HEK293 (cell line): ENCODE data around the gene ISG15.
A peak's percentile ranks its signal among the peaks of the same experiment; 100 is the strongest.

Source experiments
- GLI4 ChIP-seq: fragments of 450-650 bp; formaldehyde crosslinking; IDR thresholded peaks from 2 replicates; pipeline ENCODE4 v1.5.1; 2016; ENCODE audit warnings: missing biosample characterization, missing genetic modification characterization
- GLIS1 ChIP-seq: fragments of 450-650 bp; formaldehyde crosslinking; IDR thresholded peaks from 2 replicates; pipeline ENCODE4 v1.5.1; 2016; ENCODE audit warnings: missing biosample characterization, missing genetic modification characterization
- HOXA7 ChIP-seq: sonication (generic); formaldehyde crosslinking; IDR thresholded peaks from 2 replicates; pipeline ENCODE4 v1.8.1; 2022; ENCODE audit warnings: missing genetic modification reagents, borderline replicate concordance
- HOXC10 ChIP-seq: sonication (generic); formaldehyde crosslinking; IDR thresholded peaks from 2 replicates; pipeline ENCODE4 v1.8.1; 2023; ENCODE audit warnings: mild to moderate bottlenecking, missing genetic modification reagents
- OSR2 ChIP-seq: fragments of 450-650 bp; formaldehyde crosslinking; IDR thresholded peaks from 2 replicates; pipeline ENCODE4 v1.5.1; 2016; ENCODE audit warnings: missing biosample characterization, missing genetic modification characterization
- PRDM1 ChIP-seq: fragments of 450-650 bp; formaldehyde crosslinking; IDR thresholded peaks from 2 replicates; pipeline ENCODE4; 2016; ENCODE audit warnings: missing biosample characterization, missing genetic modification characterization
- RBAK ChIP-seq: fragments of 450-650 bp; formaldehyde crosslinking; IDR thresholded peaks from 2 replicates; pipeline ENCODE4 v1.5.1; 2016; ENCODE audit warnings: missing biosample characterization, missing genetic modification characterization
- SALL2 ChIP-seq: fragments of 450-650 bp; formaldehyde crosslinking; IDR thresholded peaks from 2 replicates; pipeline ENCODE4 v1.5.0; 2017; ENCODE audit warnings: missing biosample characterization, mild to moderate bottlenecking, missing genetic modification characterization, borderline replicate concordance
- SCRT1 ChIP-seq: fragments of 450-650 bp; formaldehyde crosslinking; IDR thresholded peaks from 2 replicates; pipeline ENCODE4 v1.5.1; 2016; ENCODE audit warnings: missing biosample characterization, missing genetic modification characterization, borderline replicate concordance
- SCRT2 ChIP-seq: fragments of 450-650 bp; formaldehyde crosslinking; IDR thresholded peaks from 2 replicates; pipeline ENCODE4 v1.5.1; 2016; ENCODE audit warnings: missing biosample characterization, missing genetic modification characterization
- ZBTB1 ChIP-seq: fragments of 450-650 bp; formaldehyde crosslinking; IDR thresholded peaks from 2 replicates; pipeline ENCODE4 v1.5.1; 2016; ENCODE audit warnings: missing biosample characterization, missing genetic modification characterization
- ZBTB7A ChIP-seq: fragments of 450-650 bp; formaldehyde crosslinking; IDR thresholded peaks from 2 replicates; pipeline ENCODE4 v1.5.1; 2016; ENCODE audit warnings: low read depth, missing biosample characterization, missing genetic modification characterization
- ZFP3 ChIP-seq: fragments of 450-650 bp; formaldehyde crosslinking; IDR thresholded peaks from 2 replicates; pipeline ENCODE4 v1.5.1; 2016; ENCODE audit warnings: low read depth, missing biosample characterization, missing genetic modification characterization
- ZFP41 ChIP-seq: fragments of 450-650 bp; formaldehyde crosslinking; IDR thresholded peaks from 2 replicates; pipeline ENCODE4 v1.5.1; 2016; ENCODE audit warnings: missing biosample characterization, missing genetic modification characterization, borderline replicate concordance
- ZFP69B ChIP-seq: fragments of 450-650 bp; formaldehyde crosslinking; IDR thresholded peaks from 2 replicates; pipeline ENCODE4 v1.5.1; 2016; ENCODE audit warnings: missing biosample characterization, missing genetic modification characterization
- ZNF140 ChIP-seq: fragments of 450-650 bp; formaldehyde crosslinking; IDR thresholded peaks from 2 replicates; pipeline ENCODE4 v1.5.1; 2016; ENCODE audit warnings: missing biosample characterization, missing genetic modification characterization
- ZNF146 ChIP-seq: fragments of 450-650 bp; formaldehyde crosslinking; IDR thresholded peaks from 2 replicates; pipeline ENCODE4 v1.5.1; 2016; ENCODE audit warnings: missing biosample characterization, missing genetic modification characterization
- ZNF2 ChIP-seq: fragments of 450-650 bp; formaldehyde crosslinking; IDR thresholded peaks from 2 replicates; pipeline ENCODE4 v1.5.1; 2016; ENCODE audit warnings: missing biosample characterization, missing genetic modification characterization
- ZNF202 ChIP-seq: fragments of 450-650 bp; formaldehyde crosslinking; IDR thresholded peaks from 2 replicates; pipeline ENCODE4 v1.5.1; 2016; ENCODE audit warnings: missing biosample characterization, missing genetic modification characterization, borderline replicate concordance
- ZNF214 ChIP-seq: fragments of 450-650 bp; formaldehyde crosslinking; IDR thresholded peaks from 2 replicates; pipeline ENCODE4 v1.5.1; 2017; ENCODE audit warnings: missing biosample characterization, mild to moderate bottlenecking, missing genetic modification characterization, borderline replicate concordance
- ZNF366 ChIP-seq: fragments of 450-650 bp; formaldehyde crosslinking; conservative IDR thresholded peaks from 2 replicates; pipeline ENCODE4 v1.5.1; 2016; ENCODE audit warnings: missing biosample characterization, missing genetic modification characterization
- ZNF37A ChIP-seq: fragments of 450-650 bp; IDR thresholded peaks from 2 replicates; pipeline ENCODE4 v1.5.1; 2018; ENCODE audit warnings: missing biosample characterization, missing genetic modification characterization
- ZNF544 ChIP-seq: fragments of 450-650 bp; formaldehyde crosslinking; IDR thresholded peaks from 2 replicates; pipeline ENCODE4 v1.5.0; 2017; ENCODE audit warnings: missing biosample characterization, missing genetic modification characterization
- ZNF548 ChIP-seq: fragments of 450-650 bp; formaldehyde crosslinking; IDR thresholded peaks from 2 replicates; pipeline ENCODE4 v1.5.1; 2016; ENCODE audit warnings: missing biosample characterization, missing genetic modification characterization
- ZNF555 ChIP-seq: fragments of 450-650 bp; formaldehyde crosslinking; conservative IDR thresholded peaks from 2 replicates; pipeline ENCODE4 v1.5.1; 2017; ENCODE audit warnings: missing biosample characterization, mild to moderate bottlenecking, missing genetic modification characterization, inconsistent platforms
- ZNF596 ChIP-seq: fragments of 450-650 bp; IDR thresholded peaks from 2 replicates; pipeline ENCODE4 v1.5.0; 2018; ENCODE audit warnings: missing biosample characterization, mild to moderate bottlenecking, missing genetic modification characterization, moderate library complexity
- ZNF664 ChIP-seq: fragments of 450-650 bp; formaldehyde crosslinking; IDR thresholded peaks from 2 replicates; pipeline ENCODE4 v1.5.1; 2016; ENCODE audit warnings: missing biosample characterization, missing genetic modification characterization
- ZSCAN30 ChIP-seq: fragments of 450-650 bp; IDR thresholded peaks from 2 replicates; pipeline ENCODE4 v1.5.1; 2018; ENCODE audit warnings: missing biosample characterization, mild to moderate bottlenecking, missing genetic modification characterization, moderate library complexity
- ZXDB ChIP-seq: fragments of 450-650 bp; formaldehyde crosslinking; IDR thresholded peaks from 2 replicates; pipeline ENCODE4 v1.5.1; 2016; ENCODE audit warnings: missing biosample characterization, missing genetic modification characterization
- TF ChIP-seq, protein P1 (sequence below): fragments of 450-650 bp; formaldehyde crosslinking; IDR thresholded peaks from 2 replicates; pipeline ENCODE4 v1.5.1; 2016; ENCODE audit warnings: missing biosample characterization, missing genetic modification characterization
- TF ChIP-seq, protein P2 (sequence below): fragments of 450-650 bp; formaldehyde crosslinking; IDR thresholded peaks from 2 replicates; pipeline ENCODE4 v1.5.0; 2017; ENCODE audit warnings: missing biosample characterization, missing genetic modification characterization, borderline replicate concordance
- TF ChIP-seq, protein P3 (sequence below): fragments of 450-650 bp; formaldehyde crosslinking; IDR thresholded peaks from 2 replicates; pipeline ENCODE4 v1.5.1; 2016; ENCODE audit warnings: missing biosample characterization, missing genetic modification characterization
- TF ChIP-seq, protein P4 (sequence below): fragments of 450-650 bp; IDR thresholded peaks from 2 replicates; pipeline ENCODE4 v1.5.1; 2018; ENCODE audit warnings: missing biosample characterization, missing genetic modification characterization
- TF ChIP-seq, protein P5 (sequence below): fragments of 450-650 bp; formaldehyde crosslinking; IDR thresholded peaks from 2 replicates; pipeline ENCODE4 v1.5.1; 2016; ENCODE audit warnings: missing biosample characterization, missing genetic modification characterization, borderline replicate concordance

Gene ISG15

DNA sequence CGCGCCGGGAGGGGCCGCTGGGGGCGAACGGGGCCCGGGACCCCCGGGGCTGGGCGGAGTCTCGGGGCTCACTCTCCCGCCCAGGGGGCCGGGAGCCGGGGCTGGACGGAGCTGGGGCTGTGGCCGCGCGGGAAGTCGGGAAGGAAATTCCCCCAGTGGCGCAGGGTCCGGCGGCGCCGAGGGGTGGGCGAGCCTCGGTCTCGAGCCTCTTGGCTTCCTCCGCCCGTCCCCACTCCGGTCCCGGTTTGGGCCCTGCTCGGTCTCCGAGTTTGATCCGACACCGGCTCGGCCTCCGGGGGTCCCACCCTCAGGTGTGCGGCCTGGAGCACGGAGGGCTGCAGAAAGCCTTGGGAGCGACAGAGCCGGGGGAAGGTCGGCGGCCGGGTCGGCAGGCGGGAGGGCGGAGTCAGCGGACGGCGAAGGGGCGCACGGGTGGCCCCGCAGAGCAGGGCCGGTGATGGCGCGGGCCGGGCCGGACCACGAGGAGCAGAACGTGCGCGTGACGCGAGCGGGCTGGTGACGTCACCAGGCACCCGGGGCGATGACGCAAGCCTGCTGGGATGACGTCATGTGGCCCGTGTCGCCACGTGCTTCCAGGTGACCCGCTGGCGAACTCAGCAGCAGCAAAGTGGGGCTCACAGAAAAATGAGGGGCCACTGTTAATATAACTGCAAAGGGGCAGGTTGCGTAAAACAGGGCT is 12.8 kb upstream of the ISG15 start (continued):
- TF ChIP-seq HOXC10 (CRISPR knock-in tag) (no peak; the same call in 1 of the 2 replicates), RBAK (tag by site-specific recombination) (no peak), ZBTB1 (tag by site-specific recombination) (no peak), ZNF664 (peak; percentile 57; the same call in 1 of the 2 replicates), ZNF366 (tag by site-specific recombination) (peak; percentile 66), ZFP3 (no peak), ZNF146 (tag by site-specific recombination) (peak; percentile 76), ZSCAN30 (tag by site-specific recombination) (peak; percentile 89), GLIS1 (tag by site-specific recombination) (peak; percentile 87), SCRT2 (no peak; the same call in none of the 2 replicates), PRDM1 (tag by site-specific recombination) (peak; percentile 75), ZNF2 (tag by site-specific recombination) (peak; percentile 76), ZNF37A (tag by site-specific recombination) (no peak; the same call in 1 of the 2 replicates), ZNF555 (tag by site-specific recombination) (no peak), ZNF202 (no peak), ZNF140 (tag by site-specific recombination) (no peak), HOXA7 (CRISPR knock-in tag) (no peak), OSR2 (tag by site-specific recombination) (peak; percentile 55), ZXDB (tag by site-specific recombination) (peak; percentile 99), ZNF544 (tag by site-specific recombination) (no peak), GLI4 (tag by site-specific recombination) (no peak), ZNF596 (peak; percentile 68), SALL2 (tag by site-specific recombination) (peak; percentile 92), SCRT1 (tag by site-specific recombination) (no peak; the same call in 1 of the 2 replicates), ZFP41 (tag by site-specific recombination) (no peak), ZFP69B (peak; percentile 91), ZNF214 (tag by site-specific recombination) (no peak), ZNF548 (tag by site-specific recombination) (no peak), ZBTB7A (tag by site-specific recombination) (peak; percentile 93)
- TF ChIP-seq, protein P1, sequence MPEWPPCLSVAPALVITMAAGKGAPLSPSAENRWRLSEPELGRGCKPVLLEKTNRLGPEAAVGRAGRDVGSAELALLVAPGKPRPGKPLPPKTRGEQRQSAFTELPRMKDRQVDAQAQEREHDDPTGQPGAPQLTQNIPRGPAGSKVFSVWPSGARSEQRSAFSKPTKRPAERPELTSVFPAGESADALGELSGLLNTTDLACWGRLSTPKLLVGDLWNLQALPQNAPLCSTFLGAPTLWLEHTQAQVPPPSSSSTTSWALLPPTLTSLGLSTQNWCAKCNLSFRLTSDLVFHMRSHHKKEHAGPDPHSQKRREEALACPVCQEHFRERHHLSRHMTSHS (tag by site-specific recombination) = peak; percentile 78
- TF ChIP-seq, protein P2, sequence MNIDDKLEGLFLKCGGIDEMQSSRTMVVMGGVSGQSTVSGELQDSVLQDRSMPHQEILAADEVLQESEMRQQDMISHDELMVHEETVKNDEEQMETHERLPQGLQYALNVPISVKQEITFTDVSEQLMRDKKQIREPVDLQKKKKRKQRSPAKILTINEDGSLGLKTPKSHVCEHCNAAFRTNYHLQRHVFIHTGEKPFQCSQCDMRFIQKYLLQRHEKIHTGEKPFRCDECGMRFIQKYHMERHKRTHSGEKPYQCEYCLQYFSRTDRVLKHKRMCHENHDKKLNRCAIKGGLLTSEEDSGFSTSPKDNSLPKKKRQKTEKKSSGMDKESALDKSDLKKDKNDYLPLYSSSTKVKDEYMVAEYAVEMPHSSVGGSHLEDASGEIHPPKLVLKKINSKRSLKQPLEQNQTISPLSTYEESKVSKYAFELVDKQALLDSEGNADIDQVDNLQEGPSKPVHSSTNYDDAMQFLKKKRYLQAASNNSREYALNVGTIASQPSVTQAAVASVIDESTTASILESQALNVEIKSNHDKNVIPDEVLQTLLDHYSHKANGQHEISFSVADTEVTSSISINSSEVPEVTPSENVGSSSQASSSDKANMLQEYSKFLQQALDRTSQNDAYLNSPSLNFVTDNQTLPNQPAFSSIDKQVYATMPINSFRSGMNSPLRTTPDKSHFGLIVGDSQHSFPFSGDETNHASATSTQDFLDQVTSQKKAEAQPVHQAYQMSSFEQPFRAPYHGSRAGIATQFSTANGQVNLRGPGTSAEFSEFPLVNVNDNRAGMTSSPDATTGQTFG (tag by site-specific recombination) = peak; percentile 77; the same call in 1 of the 2 replicates
- TF ChIP-seq, protein P3, sequence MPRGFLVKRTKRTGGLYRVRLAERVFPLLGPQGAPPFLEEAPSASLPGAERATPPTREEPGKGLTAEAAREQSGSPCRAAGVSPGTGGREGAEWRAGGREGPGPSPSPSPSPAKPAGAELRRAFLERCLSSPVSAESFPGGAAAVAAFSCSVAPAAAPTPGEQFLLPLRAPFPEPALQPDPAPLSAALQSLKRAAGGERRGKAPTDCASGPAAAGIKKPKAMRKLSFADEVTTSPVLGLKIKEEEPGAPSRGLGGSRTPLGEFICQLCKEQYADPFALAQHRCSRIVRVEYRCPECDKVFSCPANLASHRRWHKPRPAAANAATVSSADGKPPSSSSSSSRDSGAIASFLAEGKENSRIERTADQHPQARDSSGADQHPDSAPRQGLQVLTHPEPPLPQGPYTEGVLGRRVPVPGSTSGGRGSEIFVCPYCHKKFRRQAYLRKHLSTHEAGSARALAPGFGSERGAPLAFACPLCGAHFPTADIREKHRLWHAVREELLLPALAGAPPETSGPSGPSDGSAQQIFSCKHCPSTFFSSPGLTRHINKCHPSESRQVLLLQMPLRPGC (tag by site-specific recombination) = peak; percentile 95
- TF ChIP-seq, protein P4, sequence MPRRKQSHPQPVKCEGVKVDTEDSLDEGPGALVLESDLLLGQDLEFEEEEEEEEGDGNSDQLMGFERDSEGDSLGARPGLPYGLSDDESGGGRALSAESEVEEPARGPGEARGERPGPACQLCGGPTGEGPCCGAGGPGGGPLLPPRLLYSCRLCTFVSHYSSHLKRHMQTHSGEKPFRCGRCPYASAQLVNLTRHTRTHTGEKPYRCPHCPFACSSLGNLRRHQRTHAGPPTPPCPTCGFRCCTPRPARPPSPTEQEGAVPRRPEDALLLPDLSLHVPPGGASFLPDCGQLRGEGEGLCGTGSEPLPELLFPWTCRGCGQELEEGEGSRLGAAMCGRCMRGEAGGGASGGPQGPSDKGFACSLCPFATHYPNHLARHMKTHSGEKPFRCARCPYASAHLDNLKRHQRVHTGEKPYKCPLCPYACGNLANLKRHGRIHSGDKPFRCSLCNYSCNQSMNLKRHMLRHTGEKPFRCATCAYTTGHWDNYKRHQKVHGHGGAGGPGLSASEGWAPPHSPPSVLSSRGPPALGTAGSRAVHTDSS (tag by site-specific recombination) = peak; percentile 34; the same call in 1 of the 2 replicates
- TF ChIP-seq, protein P5, sequence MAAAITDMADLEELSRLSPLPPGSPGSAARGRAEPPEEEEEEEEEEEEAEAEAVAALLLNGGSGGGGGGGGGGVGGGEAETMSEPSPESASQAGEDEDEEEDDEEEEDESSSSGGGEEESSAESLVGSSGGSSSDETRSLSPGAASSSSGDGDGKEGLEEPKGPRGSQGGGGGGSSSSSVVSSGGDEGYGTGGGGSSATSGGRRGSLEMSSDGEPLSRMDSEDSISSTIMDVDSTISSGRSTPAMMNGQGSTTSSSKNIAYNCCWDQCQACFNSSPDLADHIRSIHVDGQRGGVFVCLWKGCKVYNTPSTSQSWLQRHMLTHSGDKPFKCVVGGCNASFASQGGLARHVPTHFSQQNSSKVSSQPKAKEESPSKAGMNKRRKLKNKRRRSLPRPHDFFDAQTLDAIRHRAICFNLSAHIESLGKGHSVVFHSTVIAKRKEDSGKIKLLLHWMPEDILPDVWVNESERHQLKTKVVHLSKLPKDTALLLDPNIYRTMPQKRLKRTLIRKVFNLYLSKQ = no peak
